Karpas-422 (cell line): ENCODE results near the gene HHIPL1. TPM values are rescaled to one million over a fixed set of nuclear protein-coding genes. Genes with fewer than 3 reads are reported as not detected.
"Not testable (repeated sequence)": the region's sequence is repeated elsewhere in the genome, so short reads cannot be mapped to it uniquely, and the experiment has no call there.

ENCODE experiments used
- DNase-seq: peaks from one replicate; pipeline ENCODE4 v3.0.0-alpha.2; 2015
- H2AFZ ChIP-seq: fragments of 200-600 bp; sonication (generic); 2 replicates; pipeline ENCODE4 v1.6.1; 2014; ENCODE audit warnings: antibody characterized with exemption, low read length, mixed read lengths
- H3K27ac ChIP-seq: fragments of 200-600 bp; sonication (generic); 2 replicates; pipeline ENCODE4 v1.5.1; 2014; ENCODE audit warnings: mild to moderate bottlenecking, low read length, moderate library complexity
- H3K27me3 ChIP-seq: fragments of 200-600 bp; sonication (generic); 2 replicates; pipeline ENCODE4 v1.6.1; 2014; ENCODE audit warnings: low read length, mixed read lengths
- H3K36me3 ChIP-seq: fragments of 200-600 bp; sonication (generic); 2 replicates; pipeline ENCODE4 v1.6.1; 2014; ENCODE audit warnings: low read length, mixed read lengths; ENCODE audit not compliant: insufficient read depth
- H3K4me1 ChIP-seq: fragments of 200-600 bp; sonication (generic); 2 replicates; pipeline ENCODE4 v1.6.1; 2014; ENCODE audit warnings: mild to moderate bottlenecking, low read length, mixed read lengths
- H3K4me2 ChIP-seq: fragments of 200-600 bp; sonication (generic); 2 replicates; pipeline ENCODE4 v1.6.1; 2014; ENCODE audit warnings: low read length, low read depth, mild to moderate bottlenecking; ENCODE audit not compliant: poor library complexity, severe bottlenecking
- H3K4me3 ChIP-seq: fragments of 200-600 bp; sonication (generic); 2 replicates; pipeline ENCODE4 v1.5.1; 2014; ENCODE audit warnings: mild to moderate bottlenecking, antibody characterized with exemption, low read length, mixed read lengths
- H3K79me2 ChIP-seq: fragments of 200-600 bp; sonication (generic); 2 replicates; pipeline ENCODE4 v1.6.1; 2014; ENCODE audit warnings: mild to moderate bottlenecking, low read length, mixed read lengths
- H3K9ac ChIP-seq: fragments of 200-600 bp; sonication (generic); 2 replicates; pipeline ENCODE4 v1.6.0; 2014; ENCODE audit warnings: low read length
- H3K9me2 ChIP-seq: fragments of 200-600 bp; sonication (generic), shearing (Covaris generic); replicated peaks from 2 replicates; pipeline ENCODE4 v1.6.0; 2014; ENCODE audit warnings: mild to moderate bottlenecking, low read length, moderate library complexity; ENCODE audit not compliant: insufficient read depth
- H3K9me3 ChIP-seq: fragments of 300-700, 200-600 bp; sonication (generic); 2 replicates; pipeline ENCODE4 v1.6.1; 2014; ENCODE audit warnings: low read length, mixed read lengths
- H4K20me1 ChIP-seq: fragments of 200-600 bp; sonication (generic); 2 replicates; pipeline ENCODE4 v1.6.1; 2014; ENCODE audit warnings: mild to moderate bottlenecking, antibody characterized with exemption, low read length, low read depth; ENCODE audit not compliant: insufficient read depth
- total RNA-seq: library from RNA; depleted of rRNA; stranded (reverse); fragments of >200 nt; shearing (Covaris generic); gene quantifications from 2 replicates; pipeline ENCODE4 v1.2.3, GENCODE V29; 2014; ENCODE audit warnings: low replicate concordance

The HHIPL1 gene
- total RNA-seq, 1 experiment from 2014 or later, result not detected

GRCh38 chr14:99635116-99635515 is 9.8 kb upstream of the HHIPL1 start:
- Histone ChIP-seq H3K4me2 (no peak overlapping the region), H4K20me1 (no peaks in the 10 kb centered on the region), H3K4me1 (peaks cover 44% of the 10 kb centered on the region), H2AFZ (no peak overlapping the region), H3K9me3 (no peaks in the 10 kb centered on the region), H3K9me2 (no peaks in the 10 kb centered on the region), H3K4me3 (no peak overlapping the region), H3K27me3 (no peaks in the 10 kb centered on the region), H3K36me3 (no peaks in the 10 kb centered on the region), H3K27ac (no peak overlapping the region), H3K79me2 (no peaks in the 10 kb centered on the region), H3K9ac (no peak overlapping the region)
- DNase-seq, result no peak

GRCh38 chr14:99636487-99636886 is 8.4 kb upstream of the HHIPL1 start:
- Histone ChIP-seq H2AFZ (0 out of 2 replicates have a peak overlapping the region, but pooled peaks have one; percentile 14), H3K4me3 (no peak overlapping the region), H3K9ac (no peak overlapping the region), H3K27me3 (no peaks in the 10 kb centered on the region), H3K9me2 (no peaks in the 10 kb centered on the region), H4K20me1 (no peaks in the 10 kb centered on the region), H3K27ac (no peak overlapping the region), H3K4me1 (peaks cover 44% of the 10 kb centered on the region), H3K9me3 (no peaks in the 10 kb centered on the region), H3K79me2 (no peaks in the 10 kb centered on the region), H3K36me3 (no peaks in the 10 kb centered on the region), H3K4me2 (no peak overlapping the region)
- peak; percentile 70 for DNase-seq

- no peak overlapping the region for H3K4me2 ChIP-seq
- no peaks in the 10 kb centered on the region for H3K36me3 ChIP-seq
- no peak overlapping the region for H3K27ac ChIP-seq
- H3K9ac ChIP-seq, result no peak overlapping the region
- H3K4me1 ChIP-seq, result peaks cover 34% of the 10 kb centered on the region
- DNase-seq, result no peak
- no peaks in the 10 kb centered on the region for H3K27me3 ChIP-seq
- H3K9me2 ChIP-seq, result no peaks in the 10 kb centered on the region
- no peaks in the 10 kb centered on the region for H3K79me2 ChIP-seq
- H2AFZ ChIP-seq, result no peak overlapping the region
- no peak overlapping the region for H3K4me3 ChIP-seq
- H3K9me3 ChIP-seq, result no peaks in the 10 kb centered on the region
- H4K20me1 ChIP-seq, result no peaks in the 10 kb centered on the region
These were observed 7.3 kb upstream of the HHIPL1 start for GRCh38 chr14:99637624-99638023.

- not testable (repeated sequence) for H4K20me1 ChIP-seq, H3K9me3 ChIP-seq, H3K4me3 ChIP-seq
These were observed 2.2 kb upstream of the HHIPL1 start for GRCh38 chr14:99642771-99643170.

GRCh38 chr14:99643343-99643742 is 1.6 kb upstream of the HHIPL1 start:
- Histone ChIP-seq H3K9me2 (no peaks in the 10 kb centered on the region), H3K4me1 (no peaks in the 10 kb centered on the region), H3K9me3 (no peaks in the 10 kb centered on the region), H2AFZ (no peak overlapping the region), H4K20me1 (no peaks in the 10 kb centered on the region), H3K4me2 (no peak overlapping the region), H3K36me3 (no peaks in the 10 kb centered on the region), H3K79me2 (no peaks in the 10 kb centered on the region), H3K27me3 (no peaks in the 10 kb centered on the region), H3K4me3 (no peak overlapping the region), H3K9ac (no peak overlapping the region), H3K27ac (no peak overlapping the region)
- DNase-seq, result no peak

More at GRCh38 chr14:99642771-99643170, 2.2 kb upstream of the HHIPL1 start:
- not testable (repeated sequence) for H3K9ac ChIP-seq, H3K27me3 ChIP-seq, H3K4me1 ChIP-seq, H3K27ac ChIP-seq, H3K36me3 ChIP-seq, H3K9me2 ChIP-seq, H3K79me2 ChIP-seq, H3K4me2 ChIP-seq, H2AFZ ChIP-seq, DNase-seq

GRCh38 chr14:99644035-99644587 is 818 bp upstream of the HHIPL1 start:
- H3K79me2 ChIP-seq, result no peaks in the 10 kb centered on the region
- no peak overlapping the region for H3K27ac ChIP-seq
- H4K20me1 ChIP-seq, result peaks cover 2% of the 10 kb centered on the region; the same call in 1 of the 2 replicates
- H3K9me3 ChIP-seq, result no peaks in the 10 kb centered on the region
- no peaks in the 10 kb centered on the region for H3K9me2 ChIP-seq
- H3K27me3 ChIP-seq, result no peaks in the 10 kb centered on the region
- no peak overlapping the region for H3K4me3 ChIP-seq
- no peak overlapping the region for H3K4me2 ChIP-seq
- H2AFZ ChIP-seq, result no peak overlapping the region
- no peaks in the 10 kb centered on the region for H3K36me3 ChIP-seq
- H3K9ac ChIP-seq, result no peak overlapping the region
- DNase-seq, result no peak
- H3K4me1 ChIP-seq, result no peaks in the 10 kb centered on the region

GRCh38 chr14:99645545-99646505 is 896 bp downstream of the HHIPL1 start:
- no peak overlapping the region for H3K4me2 ChIP-seq
- H3K9me3 ChIP-seq, result no peaks in the 10 kb centered on the region
- no peak overlapping the region for H2AFZ ChIP-seq
- no peaks in the 10 kb centered on the region for H3K36me3 ChIP-seq
- no peaks in the 10 kb centered on the region for H3K9me2 ChIP-seq
- H4K20me1 ChIP-seq, result peaks cover 5% of the 10 kb centered on the region; the same call in 1 of the 2 replicates
- H3K9ac ChIP-seq, result no peak overlapping the region
- H3K79me2 ChIP-seq, result no peaks in the 10 kb centered on the region
- no peak overlapping the region for H3K4me3 ChIP-seq
- no peaks in the 10 kb centered on the region for H3K27me3 ChIP-seq
- no peak overlapping the region for H3K27ac ChIP-seq
- no peaks in the 10 kb centered on the region for H3K4me1 ChIP-seq
- no peak for DNase-seq

- Histone ChIP-seq H3K9ac (no peak overlapping the region), H3K4me3 (no peak overlapping the region), H4K20me1 (peaks cover 5% of the 10 kb centered on the region; the same call in 1 of the 2 replicates), H3K4me1 (no peaks in the 10 kb centered on the region), H3K9me2 (no peaks in the 10 kb centered on the region), H3K27me3 (no peaks in the 10 kb centered on the region), H3K36me3 (no peaks in the 10 kb centered on the region), H2AFZ (no peak overlapping the region), H3K4me2 (no peak overlapping the region), H3K27ac (no peak overlapping the region), H3K79me2 (no peaks in the 10 kb centered on the region), H3K9me3 (no peaks in the 10 kb centered on the region)
- DNase-seq, result no peak
These were observed 2.5 kb downstream of the HHIPL1 start for GRCh38 chr14:99647411-99647810.
